Large intestine (tissue), 3 donors: Measurements from ENCODE around the gene POU6F1. TPM values are rescaled to one million over a fixed set of nuclear protein-coding genes. Genes with fewer than 3 reads are reported as not detected.

Source experiments
- DNase-seq, 2 donors: peaks; one replicate each; pipeline versions ENCODE4 v3.0.0 to v3.0.0-alpha.2; 2013
- H3K27ac ChIP-seq: one replicate; pipeline ENCODE4 v1.5.1; 2013; ENCODE audit warnings: low read length
- H3K27me3 ChIP-seq: 2 replicates; pipeline ENCODE4 v1.6.1; 2013; ENCODE audit warnings: low read length; ENCODE audit not compliant: control insufficient read depth, insufficient read depth
- H3K36me3 ChIP-seq: 2 replicates; pipeline ENCODE4 v1.6.1; 2013; ENCODE audit warnings: low read length; ENCODE audit not compliant: control insufficient read depth, insufficient read depth
- H3K4me1 ChIP-seq: one replicate; pipeline ENCODE4 v1.6.1; 2013; ENCODE audit warnings: low read length; ENCODE audit not compliant: control insufficient read depth, insufficient read depth
- H3K4me3 ChIP-seq: one replicate; pipeline ENCODE4 v1.5.1; 2013; ENCODE audit warnings: low read length
- H3K9me3 ChIP-seq: one replicate; pipeline ENCODE4 v1.6.1; 2013; ENCODE audit warnings: mild to moderate bottlenecking, low read depth, low read length, moderate library complexity; ENCODE audit not compliant: control insufficient read depth
- WGBS: methylation state at CpG from one replicate; pipeline ENCODE4 v1.1.5; 2013; ENCODE audit warnings: low lambda C conversion rate; ENCODE audit not compliant: insufficient coverage; 5-methylcytosine and 5-hydroxymethylcytosine counted together
- polyA plus RNA-seq: library from polyadenylated mRNA; unstranded; fragments of 120-200 nt; gene quantifications from one replicate; pipeline ENCODE4 v1.2.1, GENCODE V29; 2013

The POU6F1 gene
- polyA plus RNA-seq, 1 donor: 6.8 TPM

- WGBS: no CpG with 5 or more reads among the region's 10 CpGs
- no peak overlapping the region for H3K4me3 ChIP-seq
- no peaks in the 10 kb centered on the region for H3K9me3 ChIP-seq
- no peaks in the 10 kb centered on the region for H3K4me1 ChIP-seq
- no peak for DNase-seq
- no peak overlapping the region for H3K27ac ChIP-seq
- no peaks in the 10 kb centered on the region for H3K27me3 ChIP-seq
- no peaks in the 10 kb centered on the region for H3K36me3 ChIP-seq
Measured at GRCh38 chr12:51199366-51199945, 18.4 kb downstream of the POU6F1 start.

- WGBS: 83% methylated on average over 1 of the region's 16 CpGs
- Histone ChIP-seq H3K4me3 (no peak overlapping the region), H3K4me1 (no peaks in the 10 kb centered on the region), H3K27me3 (no peaks in the 10 kb centered on the region), H3K27ac (no peak overlapping the region), H3K36me3 (no peaks in the 10 kb centered on the region), H3K9me3 (no peaks in the 10 kb centered on the region)
- DNase-seq: no peak
Measured at GRCh38 chr12:51198568-51199365, 19.1 kb downstream of the POU6F1 start.

- H3K9me3 ChIP-seq: no peaks in the 10 kb centered on the region
- WGBS: 100% methylated on average over 1 of the region's 38 CpGs
- no peaks in the 10 kb centered on the region for H3K36me3 ChIP-seq
- H3K4me1 ChIP-seq: no peaks in the 10 kb centered on the region
- no peak for DNase-seq
- no peak overlapping the region for H3K27ac ChIP-seq
- H3K27me3 ChIP-seq: no peaks in the 10 kb centered on the region
- no peak overlapping the region for H3K4me3 ChIP-seq
Measured at GRCh38 chr12:51197736-51198567, 19.9 kb downstream of the POU6F1 start.

- no peaks in the 10 kb centered on the region for H3K27me3 ChIP-seq
- no peaks in the 10 kb centered on the region for H3K36me3 ChIP-seq
- H3K4me1 ChIP-seq: no peaks in the 10 kb centered on the region
- no peak for DNase-seq
- no peak overlapping the region for H3K27ac ChIP-seq
- no peak overlapping the region for H3K4me3 ChIP-seq
- H3K9me3 ChIP-seq: no peaks in the 10 kb centered on the region
- no CpG with 5 or more reads among the region's 9 CpGs for WGBS
Measured at GRCh38 chr12:51196547-51196946, 21.3 kb downstream of the POU6F1 start.

- no peaks in the 10 kb centered on the region for H3K9me3 ChIP-seq
- no CpG with 5 or more reads among the region's 7 CpGs for WGBS
- H3K36me3 ChIP-seq: no peaks in the 10 kb centered on the region
- no peak overlapping the region for H3K27ac ChIP-seq
- no peak for DNase-seq
- H3K27me3 ChIP-seq: no peaks in the 10 kb centered on the region
- H3K4me1 ChIP-seq: no peaks in the 10 kb centered on the region
- H3K4me3 ChIP-seq: no peak overlapping the region
Measured at GRCh38 chr12:51195841-51196240, 22.0 kb downstream of the POU6F1 start.

- Histone ChIP-seq H3K9me3 (no peaks in the 10 kb centered on the region), H3K4me3 (no peak overlapping the region), H3K4me1 (no peaks in the 10 kb centered on the region), H3K27ac (no peak overlapping the region), H3K27me3 (no peaks in the 10 kb centered on the region), H3K36me3 (peaks cover 7% of the 10 kb centered on the region)
- no peak for DNase-seq
- no CpG with 5 or more reads among the region's 5 CpGs for WGBS
Measured at GRCh38 chr12:51192284-51192671, 25.6 kb downstream of the POU6F1 start.

- DNase-seq: no peak
- WGBS: no CpG with 5 or more reads among the region's 12 CpGs
- Histone ChIP-seq H3K27ac (no peak overlapping the region), H3K9me3 (no peaks in the 10 kb centered on the region), H3K27me3 (no peaks in the 10 kb centered on the region), H3K36me3 (peaks cover 7% of the 10 kb centered on the region), H3K4me1 (no peaks in the 10 kb centered on the region), H3K4me3 (no peak overlapping the region)
Measured at GRCh38 chr12:51191516-51192283, 26.2 kb downstream of the POU6F1 start.

GRCh38 chr12:51190820-51191219, 27.0 kb downstream of the POU6F1 start:
- Histone ChIP-seq H3K4me3 (no peak overlapping the region), H3K36me3 (peaks cover 7% of the 10 kb centered on the region), H3K9me3 (no peaks in the 10 kb centered on the region), H3K27me3 (no peaks in the 10 kb centered on the region), H3K4me1 (no peaks in the 10 kb centered on the region), H3K27ac (no peak overlapping the region)
- no CpG with 5 or more reads among the region's 4 CpGs for WGBS
- no peak for DNase-seq

- Histone ChIP-seq H3K4me1 (no peaks in the 10 kb centered on the region), H3K9me3 (no peaks in the 10 kb centered on the region), H3K36me3 (peaks cover 7% of the 10 kb centered on the region), H3K27ac (no peak overlapping the region), H3K4me3 (no peak overlapping the region), H3K27me3 (no peaks in the 10 kb centered on the region)
- DNase-seq: no peak
- no CpG with 5 or more reads among the region's 14 CpGs for WGBS
Measured at GRCh38 chr12:51189790-51190355, 28.0 kb downstream of the POU6F1 start.
